Neuron (in vitro differentiated cells): Measurements from ENCODE around the gene TAS1R3.
"Not testable (repeated sequence)": the region's sequence is repeated elsewhere in the genome, so short reads cannot be mapped to it uniquely, and the experiment has no call there.

Experiments used
- H2AFZ ChIP-seq: one replicate; pipeline ENCODE4 v1.6.1; 2013; ENCODE audit warnings: low read depth, mild to moderate bottlenecking, inconsistent platforms, low read length, moderate library complexity
- H3K27me3 ChIP-seq: one replicate; pipeline ENCODE4 v1.6.1; 2013; ENCODE audit warnings: low read length; ENCODE audit not compliant: insufficient read depth
- H3K36me3 ChIP-seq: one replicate; pipeline ENCODE4 v1.6.1; 2013; ENCODE audit warnings: low read length; ENCODE audit not compliant: insufficient read depth
- H3K4me1 ChIP-seq: one replicate; pipeline ENCODE4 v1.6.1; 2013; ENCODE audit warnings: low read length; ENCODE audit not compliant: insufficient read depth
- H3K4me3 ChIP-seq: 2 replicates; pipeline ENCODE4 v1.5.1; 2013; ENCODE audit warnings: mild to moderate bottlenecking, low read length, moderate library complexity
- H3K9me3 ChIP-seq: one replicate; pipeline ENCODE4 v1.6.1; 2013; ENCODE audit warnings: low read length

Gene TAS1R3

DNA sequence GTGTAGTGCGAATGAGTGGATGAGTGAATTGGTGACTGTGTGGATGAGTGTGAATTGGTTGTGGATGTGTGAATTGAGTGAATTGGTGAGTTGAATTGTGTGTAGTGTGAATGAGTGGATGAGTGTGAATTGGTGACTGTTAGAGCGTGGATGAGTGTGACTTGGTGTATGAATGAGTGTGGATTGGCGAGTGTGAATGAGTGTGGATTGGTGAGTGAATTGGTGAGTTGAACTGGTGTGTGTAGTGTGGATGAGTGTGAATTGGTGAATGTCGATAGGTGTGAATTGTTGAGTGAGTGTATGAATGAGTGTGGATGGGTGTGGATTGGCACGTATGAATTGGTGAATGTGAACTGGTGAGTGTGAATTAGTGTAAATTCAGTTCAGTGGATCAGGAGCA, 36.2 kb downstream of the TAS1R3 start:
- Histone ChIP-seq H2AFZ (no peak overlapping the region), H3K4me1 (peaks cover 2% of the 10 kb centered on the region), H3K9me3 (peaks cover 8% of the 10 kb centered on the region), H3K4me3 (no peak overlapping the region), H3K36me3 (peaks cover 6% of the 10 kb centered on the region), H3K27me3 (no peaks in the 10 kb centered on the region)

DNA sequence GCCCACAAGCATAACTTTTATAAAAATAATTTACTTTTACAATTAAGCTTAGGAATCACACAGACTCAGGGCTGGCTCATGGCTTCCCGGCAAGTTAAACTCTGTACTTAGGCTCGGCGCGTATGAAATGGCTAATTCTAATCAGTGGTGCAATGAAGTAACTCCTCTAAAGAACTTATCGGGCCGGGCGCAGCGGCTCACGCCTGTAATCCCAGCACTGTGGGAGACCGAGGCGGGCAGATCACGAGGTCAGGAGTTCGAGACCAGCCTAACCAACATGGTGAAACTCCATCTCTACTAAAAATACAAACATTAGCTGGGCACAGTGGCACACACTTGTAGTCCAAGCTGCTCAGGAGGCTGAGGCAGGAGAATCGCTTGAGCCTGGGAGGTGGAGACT, 39.0 kb downstream of the TAS1R3 start:
- H2AFZ ChIP-seq = not testable (repeated sequence)
- peaks cover 14% of the 10 kb centered on the region for H3K36me3 ChIP-seq

DNA sequence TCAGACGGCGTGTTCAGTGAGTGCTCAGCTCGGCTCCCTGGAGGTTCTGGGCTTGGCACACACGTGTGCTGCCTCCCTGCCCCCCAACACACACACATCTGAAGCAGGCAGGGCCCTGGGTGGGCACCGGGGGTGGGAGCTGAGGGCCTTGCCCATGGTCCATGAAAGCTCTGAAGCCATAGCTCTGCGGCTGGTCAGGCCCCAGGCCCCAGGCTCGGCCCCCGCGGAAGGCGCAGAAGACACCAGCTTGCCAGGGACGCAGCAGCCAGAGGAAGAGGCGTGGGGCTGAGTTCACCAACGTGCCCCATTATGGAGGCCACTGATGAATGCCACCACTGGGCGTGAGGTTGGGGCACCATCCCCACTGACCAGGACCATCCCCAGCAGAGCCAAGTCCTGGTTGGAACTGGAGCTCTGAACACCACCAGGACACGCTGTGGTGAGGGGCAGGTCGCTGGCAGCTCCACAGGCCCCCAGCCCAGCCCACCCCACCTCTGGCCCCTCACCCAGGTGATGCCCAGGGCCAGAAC, 39.8 kb downstream of the TAS1R3 start:
- H3K36me3 ChIP-seq = peaks cover 14% of the 10 kb centered on the region
- H3K27me3 ChIP-seq = no peaks in the 10 kb centered on the region
- no peak overlapping the region for H3K4me3 ChIP-seq
- peaks cover 16% of the 10 kb centered on the region for H3K4me1 ChIP-seq
- H2AFZ ChIP-seq = no peak overlapping the region
- peaks cover 8% of the 10 kb centered on the region for H3K9me3 ChIP-seq

More for the DNA sequence above, 39.0 kb downstream of the TAS1R3 start:
- H3K27me3 ChIP-seq, H3K9me3 ChIP-seq, H3K4me3 ChIP-seq: not testable (repeated sequence)
- H3K4me1 ChIP-seq = peaks cover 16% of the 10 kb centered on the region

DNA sequence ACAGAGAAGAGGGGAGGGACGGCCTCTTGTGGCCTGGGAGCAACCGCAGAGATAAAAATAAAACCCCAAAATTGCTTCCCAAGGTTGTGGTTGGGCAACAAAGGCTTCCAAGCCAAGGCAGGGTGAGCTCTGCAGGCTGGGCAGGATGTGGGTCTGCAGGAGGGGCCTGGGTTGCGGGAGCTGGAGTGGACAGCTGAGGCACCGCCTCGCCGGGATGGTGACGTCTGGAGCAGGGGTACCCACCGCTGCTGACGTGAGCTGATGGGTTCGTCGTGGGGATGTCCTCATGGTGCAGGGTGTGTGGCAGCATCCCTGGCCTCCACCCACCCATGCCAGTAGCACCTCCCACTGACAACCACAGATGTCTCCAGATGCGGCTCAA, 40.3 kb downstream of the TAS1R3 start:
- no peak overlapping the region for H2AFZ ChIP-seq

DNA sequence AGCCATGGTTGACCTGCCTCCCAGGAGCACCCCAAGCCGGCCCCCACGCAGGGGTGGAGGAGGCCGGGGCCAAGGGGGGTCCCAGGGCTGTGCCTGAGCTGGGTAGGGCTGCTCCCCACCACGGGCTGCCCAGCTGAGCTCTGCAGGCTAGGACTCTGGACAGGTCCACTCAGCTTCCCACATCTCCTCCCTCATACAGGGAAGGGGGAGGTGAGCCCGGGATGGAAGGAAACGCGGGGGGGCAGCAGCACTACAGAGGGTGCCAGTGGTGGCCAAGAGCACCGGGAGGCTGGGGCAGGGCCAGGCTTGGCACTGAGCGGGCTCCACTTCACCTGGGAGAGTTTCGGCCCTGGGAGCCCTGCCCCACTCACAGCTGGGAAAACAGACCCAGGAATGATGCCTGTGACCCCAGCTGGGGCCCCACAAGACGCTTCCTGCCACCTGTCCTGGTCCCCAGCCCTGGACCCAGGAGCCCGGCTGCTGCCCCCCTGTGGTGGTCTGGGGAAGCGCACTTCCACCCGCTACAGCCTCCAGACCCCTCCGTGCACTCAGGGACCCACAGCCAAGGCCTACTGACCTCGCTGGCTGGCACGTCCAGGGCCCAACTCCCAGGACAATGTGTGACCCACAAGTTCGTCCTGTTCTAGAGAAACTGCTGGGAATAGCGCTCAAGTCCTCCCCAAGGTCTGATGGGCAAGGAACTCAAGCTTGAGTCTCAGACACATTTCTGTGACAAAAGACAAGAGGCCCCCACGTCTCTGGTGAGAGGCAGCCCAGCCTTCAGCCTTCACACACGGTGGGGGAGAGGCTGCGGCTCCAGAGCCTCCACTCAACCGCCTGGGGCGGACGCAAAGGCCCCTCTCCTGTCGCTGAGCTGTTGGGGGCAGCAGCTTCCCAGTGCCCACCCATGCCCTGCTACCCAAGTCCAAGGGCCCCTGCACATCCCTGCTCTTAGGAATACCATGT, 40.9 kb downstream of the TAS1R3 start:
- H3K4me3 ChIP-seq = no peak overlapping the region
- H3K27me3 ChIP-seq = no peaks in the 10 kb centered on the region
- H3K9me3 ChIP-seq = peaks cover 1% of the 10 kb centered on the region
- H3K36me3 ChIP-seq = peaks cover 14% of the 10 kb centered on the region
- H3K4me1 ChIP-seq = peaks cover 19% of the 10 kb centered on the region
- H2AFZ ChIP-seq = no peak overlapping the region

More for the DNA sequence above, 40.3 kb downstream of the TAS1R3 start:
- Histone ChIP-seq H3K4me1 (peaks cover 19% of the 10 kb centered on the region), H3K27me3 (no peaks in the 10 kb centered on the region), H3K4me3 (no peak overlapping the region), H3K9me3 (peaks cover 8% of the 10 kb centered on the region), H3K36me3 (peaks cover 14% of the 10 kb centered on the region)

DNA sequence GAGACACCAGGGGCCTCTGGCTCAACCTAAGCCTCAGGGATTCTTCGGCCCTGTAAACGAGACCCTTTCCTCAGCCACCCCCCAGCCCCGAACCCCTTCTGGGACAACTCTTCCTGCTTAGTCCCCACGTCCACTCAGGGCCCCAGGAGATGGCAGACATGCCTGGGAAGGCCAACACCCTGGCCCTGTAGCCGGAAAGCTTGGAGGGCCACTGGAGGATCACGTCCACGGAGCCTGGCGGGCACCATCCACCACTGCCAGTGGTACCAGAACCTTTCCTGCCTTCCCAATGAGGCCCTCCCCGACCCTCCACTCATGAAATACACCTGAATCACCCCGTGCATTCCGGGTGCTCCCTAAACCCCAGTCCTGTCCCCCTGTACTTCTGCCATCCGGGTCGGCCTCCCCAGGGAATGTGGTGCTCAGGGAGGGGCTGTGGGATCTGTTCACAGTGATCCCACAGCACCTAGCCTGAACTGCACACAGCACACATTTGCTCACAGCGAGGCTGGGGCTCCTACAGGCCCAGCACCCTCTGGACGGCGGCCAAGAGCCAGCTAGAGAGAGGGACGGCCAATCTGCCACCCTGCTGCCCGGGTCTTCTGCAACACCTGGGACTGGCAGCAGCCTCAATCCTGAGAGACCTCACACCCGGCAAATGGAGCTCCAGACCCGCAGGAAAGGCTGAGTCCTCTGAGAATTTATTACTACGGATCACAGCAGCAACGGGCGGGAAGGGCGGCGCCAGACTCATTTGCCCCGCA, 42.2 kb downstream of the TAS1R3 start:
- no peak overlapping the region for H2AFZ ChIP-seq
- peaks cover 14% of the 10 kb centered on the region for H3K36me3 ChIP-seq
- H3K4me1 ChIP-seq = peaks cover 19% of the 10 kb centered on the region
- no peak overlapping the region for H3K4me3 ChIP-seq
- H3K9me3 ChIP-seq = no peaks in the 10 kb centered on the region
- no peaks in the 10 kb centered on the region for H3K27me3 ChIP-seq

DNA sequence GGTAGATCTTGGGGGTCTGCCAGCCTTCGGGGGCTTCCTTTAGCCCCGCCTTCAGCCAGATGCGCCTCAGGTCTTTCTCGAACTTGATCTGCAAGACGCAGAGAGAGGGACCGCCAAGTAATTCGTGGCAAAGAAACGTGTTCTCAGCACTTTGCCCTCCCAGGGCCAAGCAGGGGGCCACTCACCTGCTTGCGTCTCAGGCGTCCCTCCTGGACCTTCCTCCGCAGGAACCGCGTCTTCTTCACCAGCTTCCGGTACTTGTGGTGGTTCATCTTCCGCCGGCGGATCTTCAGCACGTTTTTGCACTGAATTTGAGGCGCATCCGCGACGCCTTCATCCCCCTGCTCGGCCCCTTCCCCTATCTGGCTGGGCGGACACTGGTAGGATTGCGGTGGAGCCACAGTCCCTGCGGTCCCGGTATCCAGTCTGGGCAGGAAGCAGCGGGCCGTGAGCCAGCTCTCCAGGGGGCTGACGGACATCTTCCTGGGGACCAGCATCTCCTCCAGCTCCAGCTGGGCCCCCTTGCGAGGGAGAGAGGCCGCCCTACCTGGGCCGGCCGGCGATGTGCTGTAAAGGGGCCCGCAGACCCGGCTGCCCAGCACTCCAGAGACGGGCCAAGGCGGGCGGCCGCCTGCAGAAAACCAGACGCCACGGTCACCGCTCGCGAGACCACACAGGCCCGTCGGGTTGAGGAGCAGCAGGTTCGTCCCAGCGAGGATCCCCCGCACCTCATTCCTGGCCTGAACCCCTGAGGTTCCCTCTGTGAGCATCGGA, 42.9 kb downstream of the TAS1R3 start:
- peaks cover 14% of the 10 kb centered on the region for H3K36me3 ChIP-seq
- H2AFZ ChIP-seq = no peak overlapping the region
- H3K9me3 ChIP-seq = no peaks in the 10 kb centered on the region
- H3K4me3 ChIP-seq = peak overlapping the region; percentile 96
- H3K4me1 ChIP-seq = peaks cover 19% of the 10 kb centered on the region
- H3K27me3 ChIP-seq = no peaks in the 10 kb centered on the region

DNA sequence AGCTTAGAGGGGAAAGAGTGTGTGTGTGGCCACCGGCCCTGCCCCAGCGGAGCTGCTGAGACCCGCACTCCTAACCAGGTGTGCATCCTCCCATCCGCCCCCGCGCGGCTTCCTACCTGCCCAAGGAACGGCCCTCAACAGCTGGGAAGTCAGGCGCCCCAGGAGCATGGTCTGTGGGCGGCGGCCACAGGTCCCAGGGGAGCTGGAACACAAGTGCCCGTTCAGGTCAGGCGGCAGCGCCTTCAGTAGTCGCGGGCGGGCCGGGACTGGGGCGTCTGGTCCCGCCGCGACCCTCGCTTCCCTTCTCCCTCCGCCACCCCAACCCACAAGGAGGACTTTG, 43.5 kb downstream of the TAS1R3 start:
- H3K9me3 ChIP-seq = no peaks in the 10 kb centered on the region
- H3K4me3 ChIP-seq = peak overlapping the region; percentile 96
- H3K27me3 ChIP-seq = no peaks in the 10 kb centered on the region
- peak overlapping the region; percentile 9 for H2AFZ ChIP-seq
- peaks cover 14% of the 10 kb centered on the region for H3K36me3 ChIP-seq
- H3K4me1 ChIP-seq = peaks cover 19% of the 10 kb centered on the region

DNA sequence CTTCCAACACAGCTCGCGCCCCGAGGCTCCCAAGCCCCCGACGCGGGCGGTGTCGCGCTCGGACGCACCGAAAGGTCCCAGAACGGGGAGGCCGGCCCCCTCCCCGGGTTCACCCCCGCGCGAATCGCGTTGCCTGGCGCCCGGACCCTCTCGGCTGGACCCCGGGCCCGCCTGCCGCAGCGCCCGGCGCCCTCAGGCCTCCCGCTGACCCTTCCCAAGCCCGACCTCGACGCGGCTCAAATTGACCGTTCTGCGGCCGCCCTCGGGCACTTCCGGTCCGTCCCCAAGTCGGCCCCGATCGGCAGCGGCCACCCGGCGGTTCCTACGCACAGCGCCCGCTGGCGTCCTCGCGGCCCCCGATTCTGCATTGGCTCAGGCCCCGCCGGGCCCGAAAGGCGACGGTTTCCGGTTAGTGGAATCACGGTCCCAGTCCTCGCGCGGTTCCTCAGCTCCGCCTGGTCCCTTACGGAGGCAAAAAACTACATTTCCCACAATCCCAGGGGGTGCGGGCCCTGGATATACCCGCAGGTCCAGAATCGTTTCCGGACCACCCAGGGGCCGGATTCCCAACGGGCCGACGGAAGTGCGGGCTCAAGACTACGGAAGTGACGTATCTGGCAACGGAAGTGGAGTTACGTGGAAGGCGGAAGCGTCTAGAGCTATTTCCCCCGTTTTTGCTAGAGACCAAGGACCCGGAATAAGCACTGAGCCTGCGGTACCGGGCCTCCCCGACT, 44.0 kb downstream of the TAS1R3 start, which contains the start of gene AURKAIP1:
Gene AURKAIP1 (minus strand): TSS at position 279 of the 734 bp plus-strand sequence. CDS start 451 bp downstream, outside the sequence.
- H3K9me3 ChIP-seq = no peaks in the 10 kb centered on the region
- no peaks in the 10 kb centered on the region for H3K27me3 ChIP-seq
- peaks cover 14% of the 10 kb centered on the region for H3K36me3 ChIP-seq
- H3K4me3 ChIP-seq = peak within 1 kb of the TSS; percentile 96
- peak within 1 kb of the TSS; percentile 9 for H2AFZ ChIP-seq
- H3K4me1 ChIP-seq = peaks cover 19% of the 10 kb centered on the region

DNA sequence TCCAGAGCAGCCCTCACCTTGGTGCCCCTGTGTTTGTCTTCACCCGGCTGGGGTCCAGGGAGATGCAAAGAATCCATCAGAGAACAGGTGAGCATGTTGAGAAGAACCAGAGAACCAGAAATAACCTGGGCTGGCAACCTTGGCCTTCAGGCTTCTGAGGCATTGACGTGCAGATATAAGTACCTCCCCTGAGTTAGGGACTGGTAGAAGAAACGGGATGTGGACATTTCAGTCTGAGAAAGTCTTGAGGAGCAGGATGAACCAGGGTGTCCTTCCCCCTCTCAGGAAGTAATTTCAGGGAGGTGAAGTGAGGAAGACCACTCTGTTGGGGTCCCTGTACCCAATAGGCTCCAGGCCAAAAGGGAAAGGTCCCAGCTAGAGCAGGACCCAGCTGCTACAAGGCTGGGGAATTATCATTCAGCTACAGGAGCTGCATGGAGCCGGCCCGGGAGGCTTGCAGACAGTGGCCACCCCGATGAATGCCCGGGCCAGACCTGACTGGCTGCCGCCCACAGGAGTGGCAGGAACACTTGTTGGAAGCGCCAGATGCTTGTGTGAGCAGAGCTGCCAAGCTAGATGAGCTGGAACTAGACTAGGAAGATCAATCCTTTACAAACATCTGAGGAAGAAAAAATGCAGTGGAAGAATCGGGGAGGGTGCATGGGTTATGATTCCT, 45.6 kb downstream of the TAS1R3 start:
- H3K4me3 ChIP-seq = no peak overlapping the region

DNA sequence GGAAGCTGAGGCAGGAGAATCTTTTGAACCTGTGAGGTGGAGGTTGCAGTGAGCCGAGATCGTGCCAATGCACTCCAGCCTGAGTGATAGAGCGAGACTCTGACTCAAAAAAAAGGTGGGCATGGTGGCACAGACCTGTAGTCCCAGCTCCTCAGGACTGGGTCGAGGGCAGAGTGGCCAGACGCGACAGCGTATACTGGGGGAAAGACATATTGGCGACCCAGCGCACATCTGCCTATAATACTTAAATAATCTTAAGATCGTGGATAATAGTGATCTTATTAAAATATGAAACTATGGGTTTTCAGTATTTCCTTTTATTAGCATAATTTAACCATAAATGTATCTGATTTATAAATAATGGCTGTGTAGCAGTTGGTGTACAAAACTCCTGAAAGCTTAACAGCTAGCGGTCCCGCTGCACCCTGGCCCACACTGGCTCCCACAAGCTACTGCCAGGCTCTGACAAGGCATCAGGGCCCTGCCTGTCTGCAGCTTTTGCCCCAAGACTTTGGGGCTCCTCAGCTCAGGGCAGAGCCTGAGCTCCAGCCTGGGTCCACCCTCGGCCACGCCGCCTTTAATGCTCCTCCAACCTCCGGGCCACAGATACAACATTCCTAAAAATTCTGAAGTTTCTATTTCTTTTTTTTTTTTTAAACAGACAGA, 46.6 kb downstream of the TAS1R3 start:
- Histone ChIP-seq H3K27me3 (no peaks in the 10 kb centered on the region), H2AFZ (no peak overlapping the region), H3K9me3 (no peaks in the 10 kb centered on the region), H3K4me1 (peaks cover 16% of the 10 kb centered on the region), H3K36me3 (peaks cover 11% of the 10 kb centered on the region), H3K4me3 (no peak overlapping the region)

More for the DNA sequence above, 45.6 kb downstream of the TAS1R3 start:
- Histone ChIP-seq H2AFZ (no peak overlapping the region), H3K36me3 (peaks cover 12% of the 10 kb centered on the region), H3K27me3 (no peaks in the 10 kb centered on the region), H3K9me3 (no peaks in the 10 kb centered on the region), H3K4me1 (peaks cover 19% of the 10 kb centered on the region)
